Measurements from ENCODE around the gene CERS3. TPM values are rescaled to one million over a fixed set of nuclear protein-coding genes. Genes with fewer than 3 reads are reported as not detected.

The CERS3 gene
- total RNA-seq, 4 donors from 2014 or later, result 0.21 TPM; not detected in 3

GRCh38 chr15:100544338-100544841, 15.6 kb upstream of the CERS3 start:
- no peaks in the 10 kb centered on the region for H3K36me3 ChIP-seq
- 27 to 78% methylated on average over 38 to 54 of the region's 57 CpGs for WGBS, 2 donors

GRCh38 chr15:100542290-100542689, 13.5 kb upstream of the CERS3 start:
- H3K27me3 ChIP-seq, result peaks cover 0 to 33% of the 10 kb centered on the region in 2 donors
- peaks cover 0 to 14% (median 0%) of the 10 kb centered on the region in 4 donors for H3K9me3 ChIP-seq
- WGBS, 2 donors, result 88 to 93% methylated on average over 6 of the region's 6 CpGs
- H3K27ac ChIP-seq, result no peak overlapping the region
- H3K36me3 ChIP-seq, result no peaks in the 10 kb centered on the region
- no peak for DNase-seq (ENCODE audit: low spot score in 2 of 2)
- H3K4me1 ChIP-seq, result no peaks in the 10 kb centered on the region
- H3K4me3 ChIP-seq, result no peak overlapping the region
- no peak for TF ChIP-seq POLR2A (IDR thresholded peaks at IDR 0.05)
- no peak for TF ChIP-seq EP300 (IDR thresholded peaks at IDR 0.05)
- TF ChIP-seq CTCF (IDR thresholded peaks at IDR 0.05), result no peak

More at GRCh38 chr15:100544338-100544841, 15.6 kb upstream of the CERS3 start:
- Histone ChIP-seq H3K9me3 (no peaks in the 10 kb centered on the region), H3K27me3 (peaks cover 0 to 33% of the 10 kb centered on the region in 2 donors), H3K4me3 (no peak overlapping the region), H3K4me1 (no peaks in the 10 kb centered on the region), H3K27ac (no peak overlapping the region)
- TF ChIP-seq EP300 (IDR thresholded peaks at IDR 0.05) (no peak), CTCF (IDR thresholded peaks at IDR 0.05) (no peak), POLR2A (IDR thresholded peaks at IDR 0.05) (no peak)
- DNase-seq (ENCODE audit: low spot score in 2 of 2), result no peak

- 34 to 38% methylated on average over 2 of the region's 2 CpGs for WGBS, 2 donors
- Histone ChIP-seq H3K4me3 (no peak overlapping the region), H3K9me3 (peaks cover 0 to 14% (median 0%) of the 10 kb centered on the region in 4 donors), H3K27ac (no peak overlapping the region), H3K4me1 (no peaks in the 10 kb centered on the region), H3K36me3 (no peaks in the 10 kb centered on the region), H3K27me3 (peaks cover 0 to 3% of the 10 kb centered on the region in 2 donors)
- no peak for DNase-seq (ENCODE audit: low spot score in 2 of 2)
- no peak for TF ChIP-seq POLR2A (IDR thresholded peaks at IDR 0.05)
- TF ChIP-seq CTCF (IDR thresholded peaks at IDR 0.05), result no peak
- no peak for TF ChIP-seq EP300 (IDR thresholded peaks at IDR 0.05)
Observed at GRCh38 chr15:100537331-100537730, 8.6 kb upstream of the CERS3 start.

- Histone ChIP-seq H3K9me3 (peaks cover 0 to 14% (median 0%) of the 10 kb centered on the region in 4 donors), H3K27me3 (no peaks in the 10 kb centered on the region), H3K27ac (no peak overlapping the region), H3K36me3 (no peaks in the 10 kb centered on the region), H3K4me1 (no peaks in the 10 kb centered on the region), H3K4me3 (no peak overlapping the region)
- TF ChIP-seq EP300 (IDR thresholded peaks at IDR 0.05) (no peak), POLR2A (IDR thresholded peaks at IDR 0.05) (no peak), CTCF (IDR thresholded peaks at IDR 0.05) (no peak)
- DNase-seq (ENCODE audit: low spot score in 2 of 2), result no peak
Observed at GRCh38 chr15:100536733-100537132, 8.0 kb upstream of the CERS3 start.

GRCh38 chr15:100533886-100534285, 5.1 kb upstream of the CERS3 start:
- no peak for DNase-seq (ENCODE audit: low spot score in 2 of 2)
- Histone ChIP-seq H3K27ac (no peak overlapping the region), H3K4me3 (no peak overlapping the region), H3K36me3 (no peaks in the 10 kb centered on the region), H3K4me1 (no peaks in the 10 kb centered on the region), H3K9me3 (peaks cover 0 to 11% (median 0%) of the 10 kb centered on the region in 4 donors), H3K27me3 (no peaks in the 10 kb centered on the region)
- WGBS, 2 donors, result 42 to 56% methylated on average over 1 of the region's 1 CpG
- TF ChIP-seq CTCF (IDR thresholded peaks at IDR 0.05) (no peak), POLR2A (IDR thresholded peaks at IDR 0.05) (no peak), EP300 (IDR thresholded peaks at IDR 0.05) (no peak)
